Inflammatory macrophage treated with lipopolysaccharide for 1 hour (primary cell): ENCODE data around the gene ERBB2.

Source experiments
- DNase-seq, 2 donors: peaks; one replicate each; pipeline ENCODE4 v3.0.0-alpha.2; 2020 to 2022

The ERBB2 gene

DNA sequence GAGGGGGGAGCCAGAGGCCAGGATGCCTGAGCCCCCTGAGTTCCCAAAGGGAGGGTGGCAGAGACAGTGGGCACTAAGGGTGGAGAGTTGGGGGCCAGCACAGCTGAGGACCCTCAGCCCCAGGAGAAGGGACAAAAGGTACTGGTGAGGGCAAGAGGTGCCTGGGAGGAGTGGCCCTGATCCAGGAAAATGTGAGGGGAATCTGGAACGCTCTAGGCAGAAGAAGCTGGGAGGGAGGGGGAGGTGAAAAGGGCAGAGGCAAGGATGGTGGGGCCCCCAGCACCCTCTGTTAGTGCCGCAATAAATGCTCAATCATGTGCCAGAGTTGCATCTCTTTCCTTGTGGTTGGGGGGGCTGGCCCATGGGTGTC, 33.6 kb upstream of the ERBB2 start:
- DNase-seq, result no peak

DNA sequence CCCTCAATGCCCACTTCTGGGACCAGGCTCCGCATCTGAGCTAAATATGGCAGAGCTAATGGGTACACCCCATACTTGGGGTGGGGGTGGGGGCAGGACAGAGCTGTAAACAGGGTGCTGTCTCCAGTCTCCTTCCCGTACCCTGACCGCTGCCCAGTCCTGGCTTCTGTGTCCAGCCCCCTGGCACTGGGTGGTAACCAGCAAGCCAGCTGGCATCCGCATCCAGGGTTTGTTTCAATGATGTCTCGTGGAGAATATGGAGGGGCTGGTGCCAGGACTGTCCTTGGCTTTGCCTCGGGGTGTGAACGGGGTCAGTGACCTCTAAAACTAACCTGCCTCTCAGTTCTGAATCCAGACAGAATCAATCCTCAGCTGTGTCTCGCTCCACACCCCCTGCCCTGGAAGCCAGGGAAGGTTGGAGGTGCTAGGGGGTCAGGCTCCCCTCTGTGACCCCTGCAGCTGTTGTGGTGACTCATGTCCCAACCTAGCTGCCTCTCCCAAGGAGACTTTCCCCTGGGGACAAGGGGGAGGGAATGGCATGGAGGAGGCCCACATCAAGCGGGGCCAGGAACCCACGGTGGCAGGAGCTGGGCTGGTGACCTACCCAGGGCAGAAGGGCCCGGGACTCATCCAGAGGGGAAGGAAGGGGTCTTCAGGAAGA, 33.1 kb upstream of the ERBB2 start:
- DNase-seq, result no peak

DNA sequence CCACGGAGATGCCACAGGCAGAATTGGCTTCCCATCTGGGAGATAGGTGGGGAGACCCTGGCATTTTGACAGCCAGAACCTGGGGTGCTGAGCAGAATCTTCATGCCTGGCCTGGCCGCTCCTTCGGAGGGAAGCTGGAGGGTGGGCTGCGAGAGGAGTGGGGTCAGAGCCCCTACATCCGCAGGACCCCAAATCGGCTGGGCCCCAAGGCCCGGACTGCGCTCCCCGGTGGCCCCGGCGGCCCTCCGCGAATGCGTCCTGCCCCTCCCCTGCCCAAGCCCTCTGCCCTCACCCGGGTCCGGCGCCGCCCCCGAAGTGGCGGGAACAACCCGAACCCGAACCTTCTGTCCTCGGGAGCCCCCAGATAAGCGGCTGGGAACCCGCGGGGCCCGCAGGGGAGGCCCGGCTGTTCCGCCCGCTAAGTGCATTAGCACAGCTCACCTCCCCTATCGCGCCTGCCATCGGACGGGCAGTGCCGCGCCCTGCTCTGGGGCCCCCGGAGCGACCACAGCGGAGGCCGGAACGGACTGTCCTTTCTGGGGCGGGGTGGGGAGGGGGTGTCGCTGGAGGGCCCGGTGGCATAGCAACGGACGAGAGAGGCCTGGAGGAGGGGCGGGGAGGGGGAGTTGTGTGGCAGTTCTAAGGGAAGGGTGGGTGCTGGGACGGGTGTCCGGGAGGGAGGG, 32.5 kb upstream of the ERBB2 start:
- no peak for DNase-seq

DNA sequence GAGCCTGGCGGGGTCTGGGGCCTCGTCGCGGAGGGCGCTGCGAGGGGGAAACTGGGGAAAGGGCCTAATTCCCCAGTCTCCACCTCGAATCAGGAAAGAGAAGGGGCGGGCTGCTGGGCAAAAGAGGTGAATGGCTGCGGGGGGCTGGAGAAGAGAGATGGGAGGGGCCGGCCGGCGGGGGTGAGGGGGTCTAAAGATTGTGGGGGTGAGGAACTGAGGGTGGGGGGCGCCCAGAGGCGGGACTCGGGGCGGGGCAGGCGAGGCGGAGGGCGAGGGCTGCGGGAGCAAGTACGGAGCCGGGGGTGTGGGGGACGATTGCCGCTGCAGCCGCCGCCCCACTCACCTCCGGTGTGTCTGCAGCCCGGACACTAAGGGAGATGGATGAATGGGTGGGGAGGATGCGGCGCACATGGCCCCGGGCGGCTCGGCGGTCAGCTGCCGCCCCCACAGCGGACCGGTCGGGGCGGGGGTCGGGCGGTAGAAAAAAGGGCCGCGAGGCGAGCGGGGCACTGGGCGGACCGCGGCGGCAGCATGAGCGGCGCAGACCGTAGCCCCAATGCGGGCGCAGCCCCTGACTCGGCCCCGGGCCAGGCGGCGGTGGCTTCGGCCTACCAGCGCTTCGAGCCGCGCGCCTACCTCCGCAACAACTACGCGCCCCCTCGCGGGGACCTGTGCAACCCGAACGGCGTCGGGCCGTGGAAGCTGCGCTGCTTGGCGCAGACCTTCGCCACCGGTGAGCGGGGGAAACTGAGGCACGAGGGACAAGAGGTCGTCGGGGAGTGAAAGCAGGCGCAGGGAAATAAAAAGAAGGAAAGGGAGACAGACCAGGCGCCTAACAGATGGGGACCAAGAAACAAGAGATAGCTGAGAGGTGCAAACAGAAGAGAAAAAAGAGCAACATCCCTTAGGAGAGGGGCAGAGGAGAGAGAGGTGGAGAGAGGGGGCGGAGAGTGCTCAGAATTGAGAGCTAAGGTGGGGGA, 31.6 kb upstream of the ERBB2 start, which contains the start of gene PNMT:
TSS of gene PNMT (plus strand) at position 509 of the 980 bp plus-strand sequence. CDS start at position 532, 23 bp downstream.
- peak; percentile 13 to 58 for DNase-seq

DNA sequence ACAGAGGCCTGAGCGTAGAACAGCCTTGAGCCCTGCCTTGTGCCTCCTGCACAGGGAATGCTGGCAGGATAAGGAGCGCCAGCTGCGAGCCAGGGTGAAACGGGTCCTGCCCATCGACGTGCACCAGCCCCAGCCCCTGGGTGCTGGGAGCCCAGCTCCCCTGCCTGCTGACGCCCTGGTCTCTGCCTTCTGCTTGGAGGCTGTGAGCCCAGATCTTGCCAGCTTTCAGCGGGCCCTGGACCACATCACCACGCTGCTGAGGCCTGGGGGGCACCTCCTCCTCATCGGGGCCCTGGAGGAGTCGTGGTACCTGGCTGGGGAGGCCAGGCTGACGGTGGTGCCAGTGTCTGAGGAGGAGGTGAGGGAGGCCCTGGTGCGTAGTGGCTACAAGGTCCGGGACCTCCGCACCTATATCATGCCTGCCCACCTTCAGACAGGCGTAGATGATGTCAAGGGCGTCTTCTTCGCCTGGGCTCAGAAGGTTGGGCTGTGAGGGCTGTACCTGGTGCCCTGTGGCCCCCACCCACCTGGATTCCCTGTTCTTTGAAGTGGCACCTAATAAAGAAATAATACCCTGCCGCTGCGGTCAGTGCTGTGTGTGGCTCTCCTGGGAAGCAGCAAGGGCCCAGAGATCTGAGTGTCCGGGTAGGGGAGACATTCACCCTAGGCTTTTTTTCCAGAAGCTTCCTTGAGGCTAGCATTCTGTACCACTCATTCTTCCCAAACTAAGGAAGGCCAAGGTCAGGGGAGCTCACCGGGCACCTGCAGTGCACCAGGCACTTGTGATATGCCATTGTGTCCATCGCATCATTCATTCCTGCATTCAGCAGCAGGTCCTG, 29.7 kb upstream of the ERBB2 start:
- no peak for DNase-seq

DNA sequence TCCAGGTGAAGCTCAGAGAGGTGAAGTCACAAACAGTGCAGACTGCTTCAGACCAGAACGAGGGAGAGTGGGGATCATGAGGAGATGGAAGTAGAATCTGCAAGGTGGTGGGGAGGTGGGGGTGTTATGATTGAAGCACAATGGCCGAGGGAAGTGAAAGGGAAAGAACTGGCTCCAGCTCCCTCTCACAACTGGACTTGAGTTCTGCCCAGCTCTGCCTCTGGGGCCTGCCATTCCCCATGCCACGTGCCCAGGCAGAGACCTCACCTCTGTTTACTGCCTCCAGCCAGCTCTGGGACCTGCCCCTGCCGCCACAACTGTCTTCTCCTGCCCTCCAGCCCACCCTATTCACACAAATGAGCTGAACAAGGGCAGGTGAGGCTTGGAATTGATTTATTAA, 29.1 kb upstream of the ERBB2 start:
- DNase-seq, result no peak

DNA sequence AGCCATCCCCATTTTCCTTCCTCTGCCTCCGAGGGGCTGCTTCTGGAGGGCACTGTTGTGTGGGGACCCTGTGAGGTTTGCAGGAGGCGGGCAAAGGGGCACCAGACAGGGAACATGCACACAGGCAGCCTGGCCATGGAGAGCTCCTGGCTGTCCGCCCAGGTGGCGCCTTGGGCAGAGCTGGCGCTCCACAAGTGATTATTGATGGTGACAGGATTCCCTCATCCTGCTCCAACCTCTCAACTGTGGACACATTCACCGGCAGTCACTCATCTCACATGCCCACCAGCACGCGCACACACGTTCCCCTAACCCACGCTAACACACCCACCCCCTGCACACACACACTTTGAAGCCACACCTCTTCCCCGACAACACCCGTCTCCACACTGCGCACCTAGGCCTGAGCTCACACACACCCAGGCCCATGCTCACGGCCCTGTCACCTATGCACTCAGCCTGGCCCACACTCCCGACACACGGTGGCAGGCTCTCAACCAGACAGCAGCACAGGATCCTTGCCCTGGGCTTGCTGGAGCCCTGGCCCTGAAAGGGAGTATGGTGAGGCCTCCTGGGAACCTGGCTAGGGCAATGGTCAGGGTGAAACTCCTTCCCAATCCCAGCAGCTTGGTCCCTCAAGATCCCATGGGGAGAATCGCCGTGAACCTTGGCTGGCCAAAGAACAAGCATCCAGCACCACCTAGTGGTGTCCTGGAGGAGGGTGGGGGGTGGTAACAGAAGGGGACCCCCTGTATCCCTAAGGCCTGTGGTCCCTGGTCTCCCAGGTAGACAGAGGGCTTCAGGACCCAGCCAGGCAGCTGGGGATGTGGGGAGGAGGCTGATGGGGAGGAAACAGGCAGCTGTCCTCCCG, 28.0 kb upstream of the ERBB2 start:
- peak in 1 of 2 donors; percentile 16 for DNase-seq

DNA sequence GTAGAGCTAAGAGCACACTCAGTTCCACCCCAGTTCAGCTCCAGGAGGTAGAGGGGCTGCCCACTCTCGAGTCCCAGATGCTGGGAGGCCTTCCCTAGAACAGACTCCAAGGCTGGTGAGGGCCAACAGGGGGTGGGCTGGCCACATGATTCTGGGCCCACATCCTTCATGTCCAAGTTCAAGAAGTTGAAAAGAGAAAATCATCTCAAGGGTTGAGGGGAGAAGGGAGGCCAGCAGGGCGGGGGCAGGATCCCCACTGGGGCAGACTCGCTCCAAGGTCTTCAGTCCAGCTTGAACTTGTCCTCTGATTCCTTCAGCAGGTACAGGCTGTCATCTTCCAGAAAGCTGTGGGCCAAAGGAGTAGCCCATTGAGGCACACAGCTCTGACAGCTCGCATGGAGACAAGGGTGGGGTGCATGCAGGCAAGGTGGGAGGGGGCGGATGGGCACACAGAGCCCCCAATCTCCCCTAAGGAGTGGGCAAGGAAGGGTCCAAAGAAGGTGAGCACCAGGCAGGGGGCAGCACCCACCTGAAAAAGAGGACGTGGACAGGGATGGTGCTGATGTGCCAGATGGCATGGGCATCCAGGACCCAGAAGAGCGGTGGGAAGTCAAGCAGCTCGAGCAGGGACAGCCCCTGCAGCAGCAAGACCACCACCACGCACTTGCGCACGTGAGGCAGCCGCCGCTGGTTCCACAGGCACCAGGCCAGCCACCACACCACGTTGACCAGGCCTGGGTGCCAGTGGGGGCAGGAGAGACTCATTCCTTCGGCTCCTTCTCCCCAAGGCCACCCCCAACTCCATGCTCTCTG, 27.1 kb upstream of the ERBB2 start:
- no peak for DNase-seq

DNA sequence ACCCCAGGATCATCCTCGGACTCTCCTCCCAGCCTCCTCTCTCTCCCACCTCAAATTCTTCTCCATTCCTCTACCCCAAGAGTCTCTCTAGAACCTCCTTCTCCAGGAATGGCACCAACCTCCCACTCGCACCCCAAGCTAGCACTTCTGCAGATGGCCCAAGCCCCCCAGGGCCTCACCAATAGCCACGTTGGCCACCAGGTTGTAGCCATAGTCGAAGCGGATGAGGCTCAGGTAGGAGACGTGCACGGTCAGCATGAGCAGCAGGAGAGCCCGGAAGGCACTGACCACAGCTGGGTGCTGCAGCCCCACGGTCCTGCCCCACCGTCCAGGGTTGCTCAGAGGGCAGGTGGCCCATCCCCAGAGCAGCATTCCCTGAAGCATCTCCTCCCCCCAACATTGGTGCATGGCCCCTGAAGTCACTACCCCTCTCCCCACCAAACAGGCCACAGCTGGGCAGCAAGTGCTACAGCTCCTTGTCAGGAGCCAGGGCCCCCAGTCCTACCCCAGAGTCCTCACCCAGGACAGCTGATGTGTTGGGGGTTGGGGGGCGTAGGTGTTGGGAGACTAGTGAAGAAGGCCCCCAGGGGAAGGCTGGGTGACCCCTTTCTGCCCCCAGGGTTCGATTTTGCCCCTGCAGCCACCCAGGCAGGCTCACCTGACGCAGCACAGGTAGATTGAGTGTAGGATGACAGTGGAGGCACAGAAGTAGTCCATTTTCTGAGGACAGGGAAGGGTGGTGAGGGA, 26.4 kb upstream of the ERBB2 start:
- no peak for DNase-seq

DNA sequence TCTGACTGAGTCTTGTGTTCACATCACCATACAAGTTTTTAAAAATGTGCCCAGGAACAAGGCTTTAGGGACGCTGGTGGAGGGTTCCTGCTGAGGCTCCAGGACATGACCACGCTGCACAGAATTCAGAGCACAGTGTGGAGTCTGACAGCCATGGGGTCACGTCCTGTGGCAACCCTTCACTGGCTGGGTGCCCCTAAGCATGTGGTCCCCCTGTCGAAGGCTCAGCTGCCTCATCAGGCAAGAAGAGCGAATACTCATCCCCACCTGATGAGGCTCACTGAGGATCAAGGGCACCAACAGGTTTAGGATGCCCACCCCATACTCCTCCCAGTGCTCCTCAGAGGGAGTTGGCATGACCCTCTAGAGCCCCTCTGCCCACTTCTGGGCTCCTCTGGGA, 25.7 kb upstream of the ERBB2 start:
- DNase-seq, result no peak

DNA sequence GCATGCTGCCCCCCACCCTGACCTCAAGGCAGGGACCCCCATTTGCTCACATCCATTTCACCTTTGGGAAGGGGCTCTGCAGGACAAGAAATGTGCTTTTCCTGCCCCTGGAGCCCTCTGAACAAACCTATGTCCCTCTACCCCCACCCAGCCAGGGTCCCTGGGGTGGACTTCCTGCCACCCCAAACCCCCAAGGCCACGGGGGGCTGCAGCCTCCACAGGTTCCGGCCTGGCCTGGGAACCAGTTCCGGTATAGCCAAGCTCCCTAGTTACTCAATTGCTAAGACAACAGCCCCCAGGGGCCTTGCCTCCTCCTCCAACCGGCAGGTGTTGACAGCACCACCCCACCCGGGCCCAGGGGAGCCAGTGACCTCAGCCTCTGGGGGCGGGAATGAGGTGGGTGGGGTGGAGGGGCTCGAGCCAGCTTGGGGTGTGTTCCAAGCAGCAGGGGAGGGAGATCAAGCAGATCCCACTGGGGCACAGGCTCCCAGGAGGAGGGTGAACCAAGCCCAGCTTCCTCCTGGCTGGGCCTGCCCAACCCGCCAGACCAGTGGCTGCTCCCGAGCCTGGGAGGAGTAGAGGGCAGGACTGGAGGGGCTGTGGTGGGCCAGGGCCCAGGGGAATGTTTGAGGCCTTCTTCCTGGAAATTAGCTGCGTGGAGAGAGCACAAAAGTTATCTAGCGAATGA, 25.0 kb upstream of the ERBB2 start:
- DNase-seq, result no peak

DNA sequence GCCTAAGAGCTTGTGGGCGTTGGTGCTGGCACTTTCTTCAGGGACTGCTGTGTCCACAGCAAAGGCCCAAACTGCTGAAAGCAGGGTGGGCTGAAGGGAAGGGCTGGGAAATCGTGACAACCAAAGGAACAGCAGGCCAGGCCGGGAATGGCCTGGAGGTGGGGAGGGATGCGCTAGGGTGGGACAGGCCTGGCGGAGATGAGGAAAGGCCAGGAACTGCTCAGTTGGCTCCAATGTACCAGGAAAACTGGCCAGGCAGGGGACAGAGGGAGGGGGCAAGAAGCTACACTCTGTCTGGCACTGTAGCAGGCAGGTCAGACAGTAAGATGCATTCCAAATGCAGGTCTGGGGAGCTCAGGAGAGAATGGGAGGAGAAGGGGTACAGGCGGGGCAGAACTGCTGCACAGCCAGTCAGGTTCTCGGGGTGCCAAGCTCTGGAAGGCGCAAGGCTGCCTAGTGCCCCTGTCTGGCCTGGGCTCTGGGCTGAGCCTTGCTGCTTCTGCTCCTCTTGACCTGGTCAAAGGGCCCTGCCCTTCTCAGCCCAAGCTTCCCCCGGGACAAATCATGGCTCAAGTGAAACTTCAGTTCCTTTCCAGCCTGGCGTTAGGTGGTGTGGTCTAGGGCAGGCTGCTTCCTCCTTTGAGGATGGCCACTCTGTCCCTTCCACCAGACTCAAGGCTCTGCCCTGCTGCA, 24.3 kb upstream of the ERBB2 start:
- DNase-seq, result no peak

DNA sequence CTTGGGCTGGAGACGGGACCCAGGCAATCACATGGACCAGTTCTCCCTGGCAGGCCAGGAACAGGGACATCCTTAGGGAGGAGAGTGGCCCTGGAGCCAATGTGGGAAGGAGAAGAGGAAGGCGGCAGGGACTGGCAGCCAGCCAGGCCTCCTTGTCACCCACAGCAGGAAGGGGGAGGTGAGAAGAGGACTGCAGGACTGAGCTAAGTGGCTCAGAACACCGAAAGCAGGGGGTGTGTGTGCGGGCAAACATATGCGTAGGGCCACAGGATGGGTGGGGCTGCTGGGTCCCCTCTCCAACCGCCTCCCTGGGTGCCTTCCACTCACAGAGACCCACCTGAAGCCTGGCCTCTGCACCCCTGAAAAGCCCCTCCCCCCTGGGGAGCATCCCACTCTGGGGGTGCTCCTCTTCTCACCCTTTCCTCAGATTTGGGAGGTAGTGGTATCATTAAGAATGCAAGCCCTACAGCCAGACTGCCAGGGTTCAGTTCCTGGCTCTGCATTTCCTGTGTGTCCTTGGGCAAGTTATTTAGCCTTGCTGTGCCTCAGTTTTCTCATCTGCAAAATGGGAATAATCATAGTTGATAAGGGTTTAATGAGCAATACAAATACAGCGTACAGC, 23.6 kb upstream of the ERBB2 start:
- peak; percentile 16 to 29 for DNase-seq

DNA sequence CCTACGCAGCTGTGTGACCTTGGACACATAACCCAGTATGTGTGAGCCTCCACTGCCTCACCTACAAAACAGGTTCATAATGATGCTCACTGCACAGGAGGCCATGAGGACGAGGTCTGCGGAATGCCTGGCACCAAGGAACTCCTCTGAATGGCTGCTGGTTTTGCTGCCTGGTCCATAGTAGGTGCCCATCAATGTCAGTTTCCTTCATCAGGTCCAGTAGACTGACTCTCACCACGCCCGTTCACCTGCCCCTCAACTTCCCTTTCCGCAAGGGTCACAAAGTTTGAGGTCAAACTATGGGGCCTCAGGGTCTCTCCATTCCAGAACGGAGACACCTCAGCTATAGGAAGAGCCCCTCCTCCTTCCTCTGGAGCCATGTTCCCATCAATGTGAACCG, 22.8 kb upstream of the ERBB2 start:
- DNase-seq, result no peak

DNA sequence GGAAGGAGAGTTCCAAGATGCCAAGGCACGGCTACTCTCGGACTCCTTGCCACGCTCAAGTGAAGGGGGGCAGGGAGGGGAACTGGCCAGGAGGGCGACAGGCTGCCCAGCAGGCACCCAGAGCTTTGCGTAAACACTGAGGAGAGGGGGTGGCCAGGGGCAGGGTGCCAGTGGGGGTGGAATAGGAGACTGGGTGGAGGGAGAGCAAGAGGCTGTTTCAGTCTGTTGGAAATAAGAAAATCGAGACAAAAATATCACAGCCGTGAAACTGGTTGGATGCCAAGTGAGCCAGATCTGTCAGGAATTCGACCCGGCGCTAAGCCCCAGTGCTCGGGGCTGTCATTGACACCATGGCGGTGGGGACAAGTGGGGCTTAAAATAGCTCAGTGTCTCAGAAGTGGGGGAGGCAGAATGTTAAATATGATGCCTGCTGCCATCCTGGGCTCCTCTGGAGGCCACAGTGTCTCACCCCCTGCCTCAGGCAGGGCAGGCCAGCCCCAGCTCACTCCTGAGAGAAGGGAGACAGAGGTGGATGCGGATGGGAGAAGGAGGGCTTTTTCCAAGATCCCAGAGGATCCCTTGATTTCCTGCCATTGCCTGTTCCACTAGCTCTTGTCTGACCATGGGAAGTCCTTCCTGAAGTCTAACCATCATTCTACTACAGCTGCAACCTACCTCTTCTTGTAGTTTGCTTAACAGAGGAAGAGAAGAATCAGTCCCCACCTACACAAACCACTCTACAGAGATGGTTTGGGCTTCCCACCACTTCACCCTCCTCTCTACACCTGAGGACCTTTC, 22.1 kb upstream of the ERBB2 start:
- no peak for DNase-seq

DNA sequence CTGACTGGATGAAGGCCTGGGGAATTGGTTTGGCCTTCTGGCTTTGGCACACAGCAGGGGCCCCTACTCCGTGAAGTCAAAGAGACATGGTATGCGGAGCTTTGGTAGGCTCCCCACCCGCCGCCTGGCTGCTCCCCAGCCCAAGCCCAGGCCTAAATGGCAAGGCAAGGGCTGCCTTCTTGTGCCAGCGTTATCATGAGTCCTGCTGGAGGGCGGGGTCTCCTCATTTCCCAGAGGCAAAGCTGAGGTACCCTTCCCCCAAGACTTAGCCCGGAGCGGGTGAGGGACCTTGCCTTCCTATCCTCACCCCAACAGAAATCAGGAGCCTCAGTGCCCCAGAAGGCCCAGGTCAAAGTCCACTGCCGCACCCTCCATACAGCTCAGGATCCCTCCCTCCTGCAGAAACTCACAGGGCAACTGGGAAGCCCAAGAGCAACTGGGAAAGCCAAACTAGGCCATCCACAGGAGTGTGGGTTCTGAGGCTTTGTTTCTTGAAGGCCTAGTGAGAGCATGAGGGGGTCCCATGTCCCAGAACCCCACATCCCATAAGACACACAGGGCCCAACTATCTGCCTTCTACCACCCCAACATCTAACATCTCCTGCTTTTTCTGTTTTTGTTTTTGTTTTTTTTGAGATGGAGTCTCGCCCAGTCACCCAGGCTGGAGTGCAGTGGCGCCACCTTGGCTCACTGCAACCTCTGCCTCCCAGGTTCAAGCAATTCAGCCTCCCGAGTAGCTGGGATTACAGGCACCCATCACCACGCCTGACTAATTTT, 21.3 kb upstream of the ERBB2 start:
- no peak for DNase-seq
